Measurements from ENCODE around the gene ACTMAP.

Gene ACTMAP

DNA sequence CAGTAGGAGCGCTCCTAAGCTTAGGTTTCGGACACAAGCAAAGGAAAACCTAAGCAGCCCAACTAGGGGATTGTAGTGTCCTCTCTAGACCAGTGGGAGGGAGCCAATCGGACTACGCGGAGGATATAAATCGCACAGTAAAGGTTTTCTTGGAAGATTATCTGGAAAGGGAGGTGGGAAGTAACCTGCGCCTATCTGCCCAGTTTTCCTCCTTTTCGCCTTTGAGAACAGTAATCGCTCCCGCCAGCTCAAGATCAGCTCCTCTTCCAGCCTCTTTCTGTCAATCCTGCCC, 27.3 kb upstream of the ACTMAP start (continued):
- peak; percentile 29; the same call in 1 of the 2 replicates for TF ChIP-seq ZNF629 (tag by site-specific recombination; IDR thresholded peaks at IDR 0.05)
- TF ChIP-seq, protein P1, sequence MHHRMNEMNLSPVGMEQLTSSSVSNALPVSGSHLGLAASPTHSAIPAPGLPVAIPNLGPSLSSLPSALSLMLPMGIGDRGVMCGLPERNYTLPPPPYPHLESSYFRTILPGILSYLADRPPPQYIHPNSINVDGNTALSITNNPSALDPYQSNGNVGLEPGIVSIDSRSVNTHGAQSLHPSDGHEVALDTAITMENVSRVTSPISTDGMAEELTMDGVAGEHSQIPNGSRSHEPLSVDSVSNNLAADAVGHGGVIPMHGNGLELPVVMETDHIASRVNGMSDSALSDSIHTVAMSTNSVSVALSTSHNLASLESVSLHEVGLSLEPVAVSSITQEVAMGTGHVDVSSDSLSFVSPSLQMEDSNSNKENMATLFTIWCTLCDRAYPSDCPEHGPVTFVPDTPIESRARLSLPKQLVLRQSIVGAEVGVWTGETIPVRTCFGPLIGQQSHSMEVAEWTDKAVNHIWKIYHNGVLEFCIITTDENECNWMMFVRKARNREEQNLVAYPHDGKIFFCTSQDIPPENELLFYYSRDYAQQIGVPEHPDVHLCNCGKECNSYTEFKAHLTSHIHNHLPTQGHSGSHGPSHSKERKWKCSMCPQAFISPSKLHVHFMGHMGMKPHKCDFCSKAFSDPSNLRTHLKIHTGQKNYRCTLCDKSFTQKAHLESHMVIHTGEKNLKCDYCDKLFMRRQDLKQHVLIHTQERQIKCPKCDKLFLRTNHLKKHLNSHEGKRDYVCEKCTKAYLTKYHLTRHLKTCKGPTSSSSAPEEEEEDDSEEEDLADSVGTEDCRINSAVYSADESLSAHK (tag by site-specific recombination; IDR thresholded peaks at IDR 0.05), result peak; percentile 10; the same call in 1 of the 2 replicates
- TF ChIP-seq ZBTB21 (tag by site-specific recombination; IDR thresholded peaks at IDR 0.05), result peak; percentile 40; the same call in 1 of the 2 replicates
- peak; percentile 10; the same call in 1 of the 2 replicates for TF ChIP-seq ZFP69B (tag by site-specific recombination; IDR thresholded peaks at IDR 0.05)
- TF ChIP-seq, protein P2, sequence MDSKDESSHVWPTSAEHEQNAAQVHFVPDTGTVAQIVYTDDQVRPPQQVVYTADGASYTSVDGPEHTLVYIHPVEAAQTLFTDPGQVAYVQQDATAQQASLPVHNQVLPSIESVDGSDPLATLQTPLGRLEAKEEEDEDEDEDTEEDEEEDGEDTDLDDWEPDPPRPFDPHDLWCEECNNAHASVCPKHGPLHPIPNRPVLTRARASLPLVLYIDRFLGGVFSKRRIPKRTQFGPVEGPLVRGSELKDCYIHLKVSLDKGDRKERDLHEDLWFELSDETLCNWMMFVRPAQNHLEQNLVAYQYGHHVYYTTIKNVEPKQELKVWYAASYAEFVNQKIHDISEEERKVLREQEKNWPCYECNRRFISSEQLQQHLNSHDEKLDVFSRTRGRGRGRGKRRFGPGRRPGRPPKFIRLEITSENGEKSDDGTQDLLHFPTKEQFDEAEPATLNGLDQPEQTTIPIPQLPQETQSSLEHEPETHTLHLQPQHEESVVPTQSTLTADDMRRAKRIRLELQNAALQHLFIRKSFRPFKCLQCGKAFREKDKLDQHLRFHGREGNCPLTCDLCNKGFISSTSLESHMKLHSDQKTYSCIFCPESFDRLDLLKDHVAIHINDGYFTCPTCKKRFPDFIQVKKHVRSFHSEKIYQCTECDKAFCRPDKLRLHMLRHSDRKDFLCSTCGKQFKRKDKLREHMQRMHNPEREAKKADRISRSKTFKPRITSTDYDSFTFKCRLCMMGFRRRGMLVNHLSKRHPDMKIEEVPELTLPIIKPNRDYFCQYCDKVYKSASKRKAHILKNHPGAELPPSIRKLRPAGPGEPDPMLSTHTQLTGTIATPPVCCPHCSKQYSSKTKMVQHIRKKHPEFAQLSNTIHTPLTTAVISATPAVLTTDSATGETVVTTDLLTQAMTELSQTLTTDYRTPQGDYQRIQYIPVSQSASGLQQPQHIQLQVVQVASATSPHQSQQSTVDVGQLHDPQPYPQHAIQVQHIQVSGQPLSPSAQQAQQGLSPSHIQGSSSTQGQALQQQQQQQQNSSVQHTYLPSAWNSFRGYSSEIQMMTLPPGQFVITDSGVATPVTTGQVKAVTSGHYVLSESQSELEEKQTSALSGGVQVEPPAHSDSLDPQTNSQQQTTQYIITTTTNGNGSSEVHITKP (tag by site-specific recombination; IDR thresholded peaks at IDR 0.05), result peak; percentile 89; the same call in 1 of the 2 replicates
- TF ChIP-seq IKZF3 (tag by site-specific recombination; IDR thresholded peaks at IDR 0.05), result peak; percentile 97
- no peak for TF ChIP-seq ZBTB17 (tag by site-specific recombination; IDR thresholded peaks at IDR 0.05)
- TF ChIP-seq, protein P3, sequence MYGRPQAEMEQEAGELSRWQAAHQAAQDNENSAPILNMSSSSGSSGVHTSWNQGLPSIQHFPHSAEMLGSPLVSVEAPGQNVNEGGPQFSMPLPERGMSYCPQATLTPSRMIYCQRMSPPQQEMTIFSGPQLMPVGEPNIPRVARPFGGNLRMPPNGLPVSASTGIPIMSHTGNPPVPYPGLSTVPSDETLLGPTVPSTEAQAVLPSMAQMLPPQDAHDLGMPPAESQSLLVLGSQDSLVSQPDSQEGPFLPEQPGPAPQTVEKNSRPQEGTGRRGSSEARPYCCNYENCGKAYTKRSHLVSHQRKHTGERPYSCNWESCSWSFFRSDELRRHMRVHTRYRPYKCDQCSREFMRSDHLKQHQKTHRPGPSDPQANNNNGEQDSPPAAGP (tag by site-specific recombination; IDR thresholded peaks at IDR 0.05), result peak; percentile 58
- TF ChIP-seq ZNF394 (tag by site-specific recombination; IDR thresholded peaks at IDR 0.05; ENCODE audit: borderline replicate concordance), result 0 out of 2 replicates have a peak, but pooled peaks have one; percentile 9
- TF ChIP-seq ZNF654 (tag by site-specific recombination; IDR thresholded peaks at IDR 0.05; ENCODE audit: low read depth), result no peak
- TF ChIP-seq, protein P4, sequence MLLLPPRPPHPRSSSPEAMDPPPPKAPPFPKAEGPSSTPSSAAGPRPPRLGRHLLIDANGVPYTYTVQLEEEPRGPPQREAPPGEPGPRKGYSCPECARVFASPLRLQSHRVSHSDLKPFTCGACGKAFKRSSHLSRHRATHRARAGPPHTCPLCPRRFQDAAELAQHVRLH (tag by site-specific recombination; IDR thresholded peaks at IDR 0.05), result 0 out of 2 replicates have a peak, but pooled peaks have one; percentile 9
- TF ChIP-seq ZNF843 (tag by site-specific recombination; IDR thresholded peaks at IDR 0.05), result peak; percentile 32; the same call in 1 of the 2 replicates
- no peak for TF ChIP-seq ZNF239 (tag by site-specific recombination; IDR thresholded peaks at IDR 0.05)
- peak; percentile 87 for TF ChIP-seq ZNF366 (tag by site-specific recombination; conservative IDR thresholded peaks at IDR 0.05)

DNA sequence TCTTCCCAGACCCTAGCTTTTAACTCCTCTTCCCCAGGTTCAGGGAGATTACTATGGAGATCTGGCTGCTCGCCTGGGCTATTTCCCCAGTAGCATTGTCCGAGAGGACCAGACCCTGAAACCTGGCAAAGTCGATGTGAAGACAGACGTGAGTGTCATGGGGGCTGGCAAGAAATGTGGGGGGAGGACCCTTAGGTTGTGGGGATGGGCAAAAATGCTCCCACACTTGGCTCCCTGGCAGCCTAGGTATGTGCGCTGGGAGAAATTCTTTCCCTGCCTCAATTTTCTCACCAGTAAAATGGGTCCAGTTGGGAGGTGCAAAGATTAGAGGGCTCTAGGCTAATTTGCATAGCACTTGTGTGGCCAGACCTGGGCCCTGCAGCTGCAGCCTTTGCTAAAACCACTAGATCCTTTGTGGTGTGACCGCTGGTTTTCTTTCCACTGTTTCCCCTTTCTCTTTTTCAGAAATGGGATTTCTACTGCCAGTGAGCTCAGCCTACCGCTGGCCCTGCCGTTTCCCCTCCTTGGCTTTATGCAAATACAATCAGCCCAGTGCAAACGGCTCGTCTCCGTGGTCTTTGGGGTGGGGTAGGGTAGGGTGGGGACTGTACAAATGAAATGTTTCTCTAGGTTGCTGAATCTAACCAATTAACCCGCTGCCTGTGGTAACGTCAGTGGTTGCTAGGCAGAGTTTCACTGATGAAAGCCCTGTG, 26.8 kb upstream of the ACTMAP start:
- Histone ChIP-seq H3K4me1 (ENCODE audit: control insufficient read depth, insufficient read depth, low read length) (peaks cover 13% of the 10 kb centered on the region), H3K4me3 (ENCODE audit: low read depth, low read length) (peak overlapping the region; percentile 32), H3K36me3 (ENCODE audit: control insufficient read depth in 2 of 2, insufficient read depth in 1 of 2, low read length in 2 of 2) (peaks cover 0 to 18% of the 10 kb centered on the region in 2 experiments; a peak in 1 of 3 replicates), H3K27ac (ENCODE audit: extremely low read depth, low read depth, low read length) (peak overlapping the region; percentile 95), H3K9me3 (ENCODE audit: control insufficient read depth, insufficient read depth, low read depth, low read length) (no peaks in the 10 kb centered on the region)
- CTCF ChIA-PET, result interaction anchor here (0.5 to 6.4 kb wide), 27 partner anchors 9 to 637 kb away, joined by 3 to 61 read pairs (median 4); partner anchors contain the start of genes EGLN2 and LTBP4
- POLR2A ChIA-PET, result interaction anchor here (0.5 to 3.2 kb wide), 30 partner anchors 10 to 631 kb away, joined by 3 to 180 read pairs (median 9); partner anchors contain the start of genes ACTMAP, COQ8B, EGLN2 and ITPKC
- TF ChIP-seq ZNF335 (tag by site-specific recombination; conservative IDR thresholded peaks at IDR 0.05) (no peak), KLF1 (tag by site-specific recombination; IDR thresholded peaks at IDR 0.05) (no peak), ZNF558 (tag by site-specific recombination; IDR thresholded peaks at IDR 0.05) (0 out of 2 replicates have a peak, but pooled peaks have one; percentile 44), SP3 (tag by site-specific recombination; IDR thresholded peaks at IDR 0.05) (no peak), ZNF843 (tag by site-specific recombination; IDR thresholded peaks at IDR 0.05) (no peak), KLF10 (tag by site-specific recombination; IDR thresholded peaks at IDR 0.05) (no peak; the same call in 1 of the 2 replicates), ZFP3 (tag by site-specific recombination; IDR thresholded peaks at IDR 0.05; ENCODE audit: low read depth) (no peak), ZNF133 (tag by site-specific recombination; IDR thresholded peaks at IDR 0.05) (no peak)
- TF ChIP-seq, protein P5, sequence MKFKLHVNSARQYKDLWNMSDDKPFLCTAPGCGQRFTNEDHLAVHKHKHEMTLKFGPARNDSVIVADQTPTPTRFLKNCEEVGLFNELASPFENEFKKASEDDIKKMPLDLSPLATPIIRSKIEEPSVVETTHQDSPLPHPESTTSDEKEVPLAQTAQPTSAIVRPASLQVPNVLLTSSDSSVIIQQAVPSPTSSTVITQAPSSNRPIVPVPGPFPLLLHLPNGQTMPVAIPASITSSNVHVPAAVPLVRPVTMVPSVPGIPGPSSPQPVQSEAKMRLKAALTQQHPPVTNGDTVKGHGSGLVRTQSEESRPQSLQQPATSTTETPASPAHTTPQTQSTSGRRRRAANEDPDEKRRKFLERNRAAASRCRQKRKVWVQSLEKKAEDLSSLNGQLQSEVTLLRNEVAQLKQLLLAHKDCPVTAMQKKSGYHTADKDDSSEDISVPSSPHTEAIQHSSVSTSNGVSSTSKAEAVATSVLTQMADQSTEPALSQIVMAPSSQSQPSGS (tag by site-specific recombination; IDR thresholded peaks at IDR 0.05; ENCODE audit: low read depth), result no peak
